HFFc6 (cell line): ENCODE measurements around the gene GNAT1. TPM values are rescaled to one million over a fixed set of nuclear protein-coding genes. Genes with fewer than 3 reads are reported as not detected.
A peak's percentile ranks its signal among the peaks of the same experiment; 100 is the strongest.

Source experiments
- DNase-seq: peaks from one replicate; pipeline ENCODE4 v3.0.0-alpha.2; 2018
- H3K27ac Mint-ChIP-seq: 2 replicates; pipeline ENCODE4 v1.8.0; 2020; ENCODE audit warnings: mild to moderate bottlenecking, mixed read lengths
- H3K27me3 Mint-ChIP-seq: 2 replicates; pipeline ENCODE4 v1.8.0; 2021; ENCODE audit warnings: mild to moderate bottlenecking, moderate library complexity, mixed read lengths; ENCODE audit not compliant: insufficient read depth
- H3K36me3 Mint-ChIP-seq: 2 replicates; pipeline ENCODE4 v1.8.0; 2021; ENCODE audit warnings: low read depth, mixed read lengths
- H3K4me1 Mint-ChIP-seq: 2 replicates; pipeline ENCODE4 v1.8.0; 2020; ENCODE audit warnings: low read depth, mixed read lengths
- H3K4me3 Mint-ChIP-seq: 2 replicates; pipeline ENCODE4 v1.8.0; 2020; ENCODE audit warnings: mild to moderate bottlenecking, moderate library complexity, mixed read lengths
- H3K9me3 Mint-ChIP-seq: 2 replicates; pipeline ENCODE4 v1.8.0; 2020; ENCODE audit warnings: mild to moderate bottlenecking, mixed read lengths
- total RNA-seq, 6 experiments: library from RNA; stranded (reverse); fragmentation: NEBNext Ultra II Directional; extraction: Animal tissue kit (Norgen Biotek cat#: 25700); gene quantifications; 2 replicates in 1 of 6; 3 replicates in 5 of 6; pipeline ENCODE4 v1.2.3, GENCODE V29; 2021
- TF ChIP-seq, protein P1 (sequence below): fragments of 200-600 bp; sonication (generic); IDR thresholded peaks from 2 replicates; pipeline ENCODE4 v1.5.0; 2021; ENCODE audit warnings: antibody characterized with exemption, mild to moderate bottlenecking

GNAT1 gene
- total RNA-seq, 6 experiments from 2014 or later: not detected

DNA sequence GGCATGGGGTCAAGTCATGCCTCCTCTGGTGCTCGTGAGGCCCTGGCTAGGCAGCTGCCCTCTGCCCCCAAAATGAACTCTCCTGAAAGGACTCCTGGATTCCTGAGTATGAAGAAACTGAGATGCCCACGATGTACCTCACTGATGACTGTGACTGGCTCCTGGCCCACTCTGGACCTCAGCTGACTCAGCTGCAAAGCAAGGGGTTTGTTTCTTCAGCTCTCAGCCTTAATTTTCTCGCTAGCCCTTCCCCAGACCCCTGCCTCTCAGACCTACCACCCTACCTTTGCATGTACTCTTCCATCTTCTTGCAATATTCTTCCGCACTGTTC lies 39.4 kb downstream of the GNAT1 start:
- Mint-ChIP-seq H3K4me1 (peaks cover 52% of the 10 kb centered on the region), H3K27me3 (peaks cover 2% of the 10 kb centered on the region; the same call in 1 of the 2 replicates), H3K4me3 (no peak overlapping the region), H3K27ac (peak overlapping the region; percentile 30; the same call in 1 of the 2 replicates), H3K36me3 (no peaks in the 10 kb centered on the region), H3K9me3 (no peaks in the 10 kb centered on the region)
- no peak for DNase-seq
- TF ChIP-seq, protein P1, sequence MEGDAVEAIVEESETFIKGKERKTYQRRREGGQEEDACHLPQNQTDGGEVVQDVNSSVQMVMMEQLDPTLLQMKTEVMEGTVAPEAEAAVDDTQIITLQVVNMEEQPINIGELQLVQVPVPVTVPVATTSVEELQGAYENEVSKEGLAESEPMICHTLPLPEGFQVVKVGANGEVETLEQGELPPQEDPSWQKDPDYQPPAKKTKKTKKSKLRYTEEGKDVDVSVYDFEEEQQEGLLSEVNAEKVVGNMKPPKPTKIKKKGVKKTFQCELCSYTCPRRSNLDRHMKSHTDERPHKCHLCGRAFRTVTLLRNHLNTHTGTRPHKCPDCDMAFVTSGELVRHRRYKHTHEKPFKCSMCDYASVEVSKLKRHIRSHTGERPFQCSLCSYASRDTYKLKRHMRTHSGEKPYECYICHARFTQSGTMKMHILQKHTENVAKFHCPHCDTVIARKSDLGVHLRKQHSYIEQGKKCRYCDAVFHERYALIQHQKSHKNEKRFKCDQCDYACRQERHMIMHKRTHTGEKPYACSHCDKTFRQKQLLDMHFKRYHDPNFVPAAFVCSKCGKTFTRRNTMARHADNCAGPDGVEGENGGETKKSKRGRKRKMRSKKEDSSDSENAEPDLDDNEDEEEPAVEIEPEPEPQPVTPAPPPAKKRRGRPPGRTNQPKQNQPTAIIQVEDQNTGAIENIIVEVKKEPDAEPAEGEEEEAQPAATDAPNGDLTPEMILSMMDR: no peak

DNA sequence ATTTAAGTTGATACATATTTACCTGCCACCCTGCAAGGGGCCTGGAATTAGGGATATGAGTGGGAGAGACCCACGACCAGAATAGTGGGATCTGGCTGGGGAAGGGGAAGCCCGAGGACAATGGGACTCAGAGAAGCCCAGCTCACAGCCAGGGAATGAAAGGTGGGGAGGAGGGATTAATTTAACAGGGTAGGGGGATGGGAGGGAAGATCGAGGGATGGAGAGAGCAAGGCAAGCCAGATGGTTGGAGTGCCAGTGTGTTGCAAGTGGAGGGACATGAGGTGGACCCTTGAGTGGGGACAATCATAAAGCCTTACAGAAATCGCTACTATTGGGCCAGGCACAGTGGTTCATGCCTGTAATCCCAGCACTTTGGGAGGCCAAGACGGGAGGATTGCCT lies 40.2 kb downstream of the GNAT1 start:
- H3K36me3 Mint-ChIP-seq: no peaks in the 10 kb centered on the region
- TF ChIP-seq, protein P1: no peak
- H3K9me3 Mint-ChIP-seq: no peaks in the 10 kb centered on the region
- no peak overlapping the region for H3K4me3 Mint-ChIP-seq
- DNase-seq: no peak
- H3K4me1 Mint-ChIP-seq: peaks cover 46% of the 10 kb centered on the region
- no peak overlapping the region for H3K27ac Mint-ChIP-seq
- peaks cover 2% of the 10 kb centered on the region; the same call in 1 of the 2 replicates for H3K27me3 Mint-ChIP-seq

DNA sequence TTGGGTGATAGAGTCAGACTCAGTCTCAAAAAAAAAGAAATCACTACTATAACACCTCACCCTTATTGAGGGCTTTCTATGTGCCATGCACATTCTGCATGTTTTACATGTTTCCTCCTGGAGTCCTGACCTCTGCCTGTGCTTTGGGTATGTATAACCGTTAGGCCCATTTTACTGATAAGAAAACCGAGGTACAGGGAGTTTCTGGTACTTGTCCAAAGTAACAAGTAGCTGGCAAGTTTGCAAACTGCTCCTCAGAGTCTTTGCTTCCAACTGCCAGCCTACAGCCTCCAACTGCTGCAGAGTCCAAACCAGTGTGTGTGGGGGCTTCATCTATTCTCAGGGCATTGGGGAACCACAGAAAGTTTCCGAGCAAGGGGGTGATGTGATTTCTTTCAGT lies 40.9 kb downstream of the GNAT1 start:
- no peak overlapping the region for H3K27ac Mint-ChIP-seq
- no peak for DNase-seq
- H3K27me3 Mint-ChIP-seq: peaks cover 2% of the 10 kb centered on the region; the same call in 1 of the 2 replicates
- peaks cover 40% of the 10 kb centered on the region for H3K4me1 Mint-ChIP-seq
- no peak overlapping the region for H3K4me3 Mint-ChIP-seq
- H3K9me3 Mint-ChIP-seq: no peaks in the 10 kb centered on the region
- TF ChIP-seq, protein P1: no peak
- H3K36me3 Mint-ChIP-seq: peaks cover 6% of the 10 kb centered on the region

DNA sequence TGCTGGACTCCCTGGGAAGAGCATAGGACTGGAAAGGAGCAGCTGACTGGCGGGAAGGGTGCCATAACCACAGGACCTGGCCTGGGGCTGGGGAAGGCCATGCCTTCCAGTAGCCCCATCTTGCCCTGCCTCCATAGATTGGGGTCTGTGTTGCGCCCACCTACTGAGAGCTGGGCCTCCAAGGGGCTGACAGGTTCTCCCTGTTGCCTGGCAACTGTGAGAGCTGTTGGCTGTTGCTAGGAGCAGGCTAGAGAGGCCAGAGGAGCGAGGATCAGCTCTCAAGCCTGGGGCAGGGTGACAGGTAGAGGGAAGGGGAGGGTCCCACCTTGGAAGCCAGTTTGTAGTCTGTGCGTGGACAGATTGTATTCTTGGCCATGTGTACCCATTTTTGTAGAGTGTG lies 41.8 kb downstream of the GNAT1 start:
- Mint-ChIP-seq H3K9me3 (no peaks in the 10 kb centered on the region), H3K27ac (no peak overlapping the region), H3K36me3 (peaks cover 12% of the 10 kb centered on the region), H3K4me3 (no peak overlapping the region), H3K4me1 (peaks cover 36% of the 10 kb centered on the region), H3K27me3 (peaks cover 2% of the 10 kb centered on the region; the same call in 1 of the 2 replicates)
- DNase-seq: no peak
- TF ChIP-seq, protein P1: no peak

DNA sequence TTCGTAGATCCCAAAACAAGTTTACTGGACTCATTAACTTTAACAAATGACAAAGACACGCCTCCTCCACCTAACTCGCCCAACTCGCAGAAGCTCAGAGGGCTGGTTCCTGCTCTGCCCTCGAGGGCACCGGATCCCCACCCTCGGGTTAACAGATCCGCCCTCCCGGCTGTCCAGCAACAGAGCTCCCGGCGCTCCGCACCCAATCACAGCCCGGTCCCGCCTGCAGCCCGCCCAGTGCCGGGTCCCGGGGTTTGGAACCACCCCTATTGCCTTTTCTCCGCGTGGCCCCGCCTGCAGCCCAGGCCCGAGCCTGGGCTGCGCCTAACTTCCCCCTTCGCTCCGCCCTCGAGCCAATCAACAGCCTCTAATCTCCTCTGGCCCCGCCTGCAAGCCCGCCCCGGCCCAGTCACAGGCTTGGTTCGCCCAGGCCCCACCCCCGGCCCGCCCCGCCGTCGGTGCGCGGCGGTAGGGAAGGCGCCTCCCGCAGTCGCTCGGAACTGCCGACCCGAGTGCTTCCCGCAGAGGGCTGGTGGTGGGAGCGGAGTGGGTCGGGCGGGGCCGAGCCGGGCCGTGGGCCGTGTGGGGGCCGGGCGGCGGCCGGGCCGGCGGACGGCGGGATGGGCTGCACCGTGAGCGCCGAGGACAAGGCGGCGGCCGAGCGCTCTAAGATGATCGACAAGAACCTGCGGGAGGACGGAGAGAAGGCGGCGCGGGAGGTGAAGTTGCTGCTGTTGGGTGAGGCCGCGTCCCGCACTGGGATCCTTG lies 44.5 kb downstream of the GNAT1 start, which contains the start of gene GNAI2:
Gene GNAI2 (plus strand): TSS at position 489 of the 768 bp plus-strand sequence. CDS start 132 bp downstream, at position 621.
- H3K27ac Mint-ChIP-seq: peak within 1 kb of the TSS; percentile 92
- DNase-seq: peak; percentile 98
- peaks cover 12% of the 10 kb centered on the region for H3K36me3 Mint-ChIP-seq
- H3K4me1 Mint-ChIP-seq: peaks cover 40% of the 10 kb centered on the region
- peak within 1 kb of the TSS; percentile 96 for H3K4me3 Mint-ChIP-seq
- TF ChIP-seq, protein P1: no peak; the same call in 1 of the 2 replicates
- no peaks in the 10 kb centered on the region for H3K9me3 Mint-ChIP-seq
- H3K27me3 Mint-ChIP-seq: peaks cover 3% of the 10 kb centered on the region
